ENCODE results near the gene PSMB5.

DNA sequence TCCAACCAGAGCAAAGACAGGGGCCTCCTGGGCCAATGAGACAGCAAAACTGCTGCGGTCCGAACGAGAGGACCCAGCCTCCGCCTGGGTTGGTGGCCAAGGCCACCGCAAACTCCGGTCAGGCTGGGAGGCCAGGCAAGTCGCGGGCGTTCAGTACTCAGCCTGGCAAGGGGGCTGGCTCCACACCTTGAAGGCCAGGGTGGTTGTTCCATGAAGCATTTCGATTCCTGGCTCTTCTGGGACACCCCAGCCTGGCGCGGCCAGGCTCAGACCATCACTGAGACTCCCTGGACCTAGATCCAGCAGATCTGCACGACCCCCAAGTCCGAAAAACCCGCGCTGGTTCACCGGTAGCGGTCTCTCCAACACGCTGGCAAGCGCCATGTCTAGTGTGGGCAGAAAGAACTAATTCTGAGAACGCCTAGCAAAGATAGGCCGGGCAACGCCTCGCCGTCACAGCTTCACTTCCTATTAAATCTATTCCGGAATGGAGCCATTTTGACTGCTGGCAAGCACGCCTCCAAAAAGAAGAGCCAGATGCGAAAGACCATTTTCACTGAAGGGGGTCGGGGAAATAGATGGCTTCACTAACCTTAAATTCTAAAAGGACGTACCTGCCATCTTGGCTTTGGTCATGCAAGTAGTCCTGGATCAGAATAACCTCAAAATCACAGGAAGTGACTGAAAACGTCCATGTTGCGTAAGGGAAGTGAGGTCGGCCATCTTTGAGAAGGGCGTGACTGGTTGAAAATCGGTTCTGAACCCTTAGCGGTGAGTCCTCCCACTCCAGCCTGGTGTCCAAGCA lies at the start of gene PSMB5:
- TF ChIP-seq, protein P1, sequence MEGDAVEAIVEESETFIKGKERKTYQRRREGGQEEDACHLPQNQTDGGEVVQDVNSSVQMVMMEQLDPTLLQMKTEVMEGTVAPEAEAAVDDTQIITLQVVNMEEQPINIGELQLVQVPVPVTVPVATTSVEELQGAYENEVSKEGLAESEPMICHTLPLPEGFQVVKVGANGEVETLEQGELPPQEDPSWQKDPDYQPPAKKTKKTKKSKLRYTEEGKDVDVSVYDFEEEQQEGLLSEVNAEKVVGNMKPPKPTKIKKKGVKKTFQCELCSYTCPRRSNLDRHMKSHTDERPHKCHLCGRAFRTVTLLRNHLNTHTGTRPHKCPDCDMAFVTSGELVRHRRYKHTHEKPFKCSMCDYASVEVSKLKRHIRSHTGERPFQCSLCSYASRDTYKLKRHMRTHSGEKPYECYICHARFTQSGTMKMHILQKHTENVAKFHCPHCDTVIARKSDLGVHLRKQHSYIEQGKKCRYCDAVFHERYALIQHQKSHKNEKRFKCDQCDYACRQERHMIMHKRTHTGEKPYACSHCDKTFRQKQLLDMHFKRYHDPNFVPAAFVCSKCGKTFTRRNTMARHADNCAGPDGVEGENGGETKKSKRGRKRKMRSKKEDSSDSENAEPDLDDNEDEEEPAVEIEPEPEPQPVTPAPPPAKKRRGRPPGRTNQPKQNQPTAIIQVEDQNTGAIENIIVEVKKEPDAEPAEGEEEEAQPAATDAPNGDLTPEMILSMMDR (conservative IDR thresholded peaks at IDR 0.05 in 1 of 2, IDR thresholded peaks at IDR 0.05 in 1 of 2; ENCODE audit: extremely low read depth in 1 of 2, insufficient read depth in 1 of 2, low read depth in 1 of 2, low read length in 2 of 2) = no peak
- no peak for TF ChIP-seq EZH2 (IDR thresholded peaks at IDR 0.05; ENCODE audit: borderline replicate concordance, low read length)
